Left renal cortex interstitium (tissue), 4 donors: ENCODE measurements around the gene QSOX2. TPM values are rescaled to one million over a fixed set of nuclear protein-coding genes. Genes with fewer than 3 reads are reported as not detected.

Source experiments
- DNase-seq, 4 donors: peaks; one replicate each; pipeline ENCODE4 v3.0.0-alpha.2; 2013; ENCODE audit warnings: low read depth in 4 of 4, low spot score in 2 of 4, missing footprints in 1 of 4
- polyA plus RNA-seq, 4 donors: library from polyadenylated mRNA; unstranded; fragments of 120-200 nt; gene quantifications; one replicate each; pipeline ENCODE4 v1.2.1, GENCODE V29; 2013; ENCODE audit not compliant: insufficient read length in 4 of 4

Gene QSOX2
- polyA plus RNA-seq, 4 donors = 15.9 to 22.0 (median 17.0) TPM

DNA sequence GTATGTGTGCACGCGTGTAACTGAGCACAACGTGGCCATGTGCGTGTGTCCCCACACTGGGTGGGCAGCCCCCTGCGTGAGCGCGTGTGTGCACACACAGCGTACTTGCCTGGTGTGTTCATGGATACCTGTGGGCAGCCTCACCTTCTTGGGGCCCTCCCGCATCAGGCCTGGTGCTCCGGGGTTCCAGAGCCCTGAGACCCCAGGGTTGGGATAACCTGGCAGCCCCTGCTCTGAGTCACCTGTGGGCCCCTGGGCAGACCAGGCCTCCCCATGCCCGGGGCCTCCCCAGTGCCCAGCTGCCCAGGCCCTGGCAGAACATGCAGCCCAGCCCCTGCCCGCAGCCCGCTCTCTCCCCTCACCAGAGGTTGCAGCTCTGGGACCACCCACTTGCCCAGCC, 65.9 kb downstream of the QSOX2 start:
- DNase-seq = no peak

DNA sequence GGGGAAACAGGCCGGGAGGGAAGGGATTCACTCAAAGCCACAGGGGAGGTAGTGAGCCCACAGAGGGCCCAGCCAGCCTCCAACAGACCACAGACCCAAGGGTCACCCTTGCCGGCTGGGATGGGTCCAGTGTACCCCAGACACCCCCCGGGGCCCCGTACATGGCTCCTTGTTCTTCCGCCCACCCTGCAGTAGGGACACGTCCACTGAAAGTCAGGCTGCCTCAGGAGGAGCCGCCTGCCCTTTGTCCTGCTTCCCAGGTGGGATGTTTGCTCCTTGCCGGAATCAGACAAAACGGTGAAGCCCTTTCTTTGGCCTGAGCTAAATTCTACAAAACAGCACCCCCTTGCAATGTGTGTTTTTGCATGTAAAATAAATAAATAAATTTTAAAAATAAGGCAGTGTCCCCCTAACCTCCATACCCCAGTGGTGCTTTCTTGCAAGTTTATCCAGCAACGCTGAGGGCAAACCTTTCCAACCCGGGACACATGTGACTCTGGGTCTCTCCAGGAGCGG, 66.5 kb downstream of the QSOX2 start:
- no peak for DNase-seq

DNA sequence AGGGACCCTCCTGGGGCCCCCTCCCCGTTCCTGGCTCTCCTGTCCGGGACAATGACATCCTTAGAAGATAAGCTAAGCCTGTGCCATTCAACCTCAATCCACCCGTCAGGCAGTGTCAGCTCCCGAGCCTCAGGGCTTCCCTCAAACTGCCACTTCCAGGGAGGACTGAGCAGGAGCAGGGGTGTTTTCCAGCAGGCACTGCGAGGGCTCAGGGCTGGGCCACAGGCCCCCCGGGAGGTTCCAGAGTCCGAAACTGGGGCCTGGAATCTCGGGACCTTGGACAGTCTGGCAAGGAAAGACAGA, 66.9 kb downstream of the QSOX2 start:
- no peak for DNase-seq

DNA sequence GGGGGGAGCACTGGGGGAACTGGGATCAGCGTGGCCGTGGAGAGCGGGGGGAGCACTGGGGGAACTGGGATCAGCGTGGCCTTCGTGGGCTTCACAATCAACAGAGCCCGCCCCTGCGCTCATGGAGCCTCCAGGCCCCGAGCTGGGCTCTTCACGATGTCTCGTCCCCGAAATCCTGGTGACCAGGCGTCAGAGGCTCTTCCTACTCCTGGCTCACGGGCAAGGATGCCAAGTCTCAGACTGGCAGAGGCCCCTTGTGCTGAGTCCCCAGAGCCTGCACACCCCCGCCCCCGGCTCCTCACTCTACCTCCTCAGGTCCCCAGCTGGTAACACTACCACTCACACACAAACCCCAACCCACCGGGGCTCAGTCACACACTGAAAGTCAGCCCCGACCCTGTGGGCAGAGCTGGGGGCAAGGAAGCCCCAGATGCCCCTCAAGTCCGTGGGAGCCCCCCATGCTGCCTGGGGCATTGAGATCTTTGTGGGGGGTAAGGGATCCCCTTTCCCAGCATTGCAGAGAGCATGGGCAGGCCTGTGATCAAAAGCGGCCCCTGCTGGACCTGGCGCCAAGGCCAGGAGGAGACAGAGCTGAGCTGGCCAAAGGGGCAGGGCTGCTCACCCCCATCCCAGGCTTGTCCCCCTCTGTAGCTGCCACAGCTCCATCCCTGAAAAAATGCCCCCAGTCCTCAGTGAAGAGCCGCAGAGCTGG, 67.4 kb downstream of the QSOX2 start:
- no peak for DNase-seq

DNA sequence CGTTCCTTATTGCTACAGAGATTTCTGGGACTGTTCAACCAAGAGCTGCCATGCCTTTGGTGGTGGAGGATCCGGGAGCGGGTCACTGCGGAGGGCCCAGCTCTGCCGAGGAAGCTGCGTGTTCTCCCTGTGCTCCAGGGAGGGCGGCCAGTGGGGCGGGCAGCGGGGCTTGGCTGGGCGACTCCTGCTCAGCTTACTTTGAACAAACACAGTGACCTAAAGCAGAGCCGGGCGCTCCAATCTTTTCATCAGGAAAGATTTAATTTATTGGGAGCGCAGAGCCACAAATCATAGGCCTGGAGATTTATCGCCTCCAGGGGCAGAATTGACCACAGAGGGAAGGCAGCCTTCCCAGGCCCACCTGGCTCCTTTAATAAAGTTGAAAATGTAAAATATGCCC, 68.4 kb downstream of the QSOX2 start:
- DNase-seq = no peak

DNA sequence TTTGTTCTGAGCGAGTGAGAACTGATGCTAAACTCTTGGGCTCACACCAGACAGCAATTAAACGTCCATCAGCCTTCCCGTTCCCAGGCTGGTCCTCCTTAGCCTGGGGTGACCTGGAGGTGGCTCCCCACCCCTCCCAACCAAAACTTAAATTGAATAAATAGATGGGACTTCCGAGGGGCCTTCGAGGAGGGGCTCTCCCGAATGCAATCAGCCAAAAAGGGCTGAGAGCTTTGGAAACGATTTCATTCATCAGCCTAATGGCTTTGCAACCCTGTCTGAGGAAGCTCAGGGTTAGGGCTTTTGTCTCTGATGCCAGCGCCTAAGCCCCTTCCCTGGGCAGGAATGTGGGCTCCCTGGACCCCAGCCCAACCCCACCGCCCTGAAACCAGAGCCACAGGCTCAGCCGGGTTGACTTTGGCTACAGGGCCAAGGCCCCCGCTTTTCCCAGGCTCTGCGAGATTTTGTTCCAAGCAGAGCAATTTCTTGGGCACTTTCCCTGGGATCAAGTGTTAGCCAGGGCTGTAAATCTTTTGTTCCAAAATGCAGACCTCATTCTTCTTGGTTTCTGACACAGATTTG, 69.9 kb downstream of the QSOX2 start:
- DNase-seq = peak in 2 of 4 donors; percentile 34 to 53

DNA sequence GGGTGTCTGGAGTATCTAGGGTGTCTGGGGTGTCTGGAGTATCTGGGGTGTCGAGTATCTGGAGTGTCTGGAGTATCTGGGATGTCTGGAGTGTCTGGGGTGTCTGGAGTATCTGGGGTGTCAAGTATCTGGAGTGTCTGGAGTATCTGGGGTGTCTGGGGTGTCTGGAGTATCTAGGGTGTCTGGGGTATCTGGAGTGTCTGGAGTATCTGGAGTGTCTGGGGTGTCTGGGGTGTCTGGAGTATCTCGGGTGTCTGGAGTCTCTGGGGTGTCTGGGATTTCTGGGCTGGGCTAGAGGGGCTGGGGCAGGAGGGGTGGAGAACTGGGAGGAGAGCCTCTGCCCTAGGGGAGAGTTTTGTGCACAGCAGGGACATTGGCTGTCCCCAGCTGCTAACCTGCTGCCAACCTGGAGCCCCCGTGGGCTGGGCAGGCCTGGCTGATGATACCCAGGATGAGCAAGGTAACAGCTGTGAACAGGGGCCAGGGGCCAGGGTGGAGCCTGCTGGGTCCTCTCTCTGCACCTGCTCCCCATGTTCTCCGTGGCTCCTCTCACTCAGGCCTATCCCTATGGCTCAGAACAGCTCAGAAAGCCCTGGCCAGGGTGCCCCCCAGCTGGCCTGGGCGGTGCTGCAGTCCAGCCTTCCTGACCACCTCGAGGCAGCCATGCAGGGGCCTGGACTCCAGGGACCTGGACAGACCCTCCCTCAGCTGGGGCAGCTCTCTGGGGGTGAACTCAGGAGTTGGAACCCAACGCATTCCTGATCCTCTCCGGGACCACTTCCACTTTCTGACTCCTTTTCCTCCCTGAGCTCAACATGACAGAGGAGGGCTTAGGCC, 70.6 kb downstream of the QSOX2 start:
- DNase-seq = no peak

DNA sequence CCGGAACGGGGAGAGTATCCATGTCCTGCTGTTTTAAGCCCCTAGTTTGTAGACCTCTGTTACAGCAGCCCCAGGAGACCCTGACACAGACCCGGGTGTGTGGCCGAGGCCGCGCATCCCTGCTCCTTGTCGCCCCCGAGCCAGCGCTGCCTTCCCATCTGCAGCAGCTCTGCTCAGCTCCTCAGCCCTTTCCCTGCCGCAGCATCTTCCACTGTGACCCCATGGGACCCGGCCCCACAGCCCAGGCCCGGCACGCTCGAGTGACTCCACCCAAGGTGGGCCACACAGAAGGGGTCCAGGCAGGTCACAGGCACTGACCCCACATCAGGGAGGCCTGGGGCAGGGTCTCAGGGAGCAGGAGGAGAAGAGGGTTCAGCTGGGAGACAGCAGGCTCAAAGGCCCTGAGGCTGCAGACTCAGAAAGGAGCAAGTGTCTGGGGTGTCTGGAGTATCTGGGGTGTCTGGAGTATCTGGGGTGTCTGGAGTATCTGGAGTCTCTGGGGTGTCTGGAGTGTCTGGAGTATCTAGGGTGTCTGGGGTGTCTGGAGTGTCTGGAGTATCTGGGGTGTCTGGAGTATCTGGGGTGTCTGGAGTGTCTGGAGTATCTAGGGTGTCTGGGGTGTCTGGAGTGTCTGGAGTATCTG, 71.8 kb downstream of the QSOX2 start:
- no peak for DNase-seq

DNA sequence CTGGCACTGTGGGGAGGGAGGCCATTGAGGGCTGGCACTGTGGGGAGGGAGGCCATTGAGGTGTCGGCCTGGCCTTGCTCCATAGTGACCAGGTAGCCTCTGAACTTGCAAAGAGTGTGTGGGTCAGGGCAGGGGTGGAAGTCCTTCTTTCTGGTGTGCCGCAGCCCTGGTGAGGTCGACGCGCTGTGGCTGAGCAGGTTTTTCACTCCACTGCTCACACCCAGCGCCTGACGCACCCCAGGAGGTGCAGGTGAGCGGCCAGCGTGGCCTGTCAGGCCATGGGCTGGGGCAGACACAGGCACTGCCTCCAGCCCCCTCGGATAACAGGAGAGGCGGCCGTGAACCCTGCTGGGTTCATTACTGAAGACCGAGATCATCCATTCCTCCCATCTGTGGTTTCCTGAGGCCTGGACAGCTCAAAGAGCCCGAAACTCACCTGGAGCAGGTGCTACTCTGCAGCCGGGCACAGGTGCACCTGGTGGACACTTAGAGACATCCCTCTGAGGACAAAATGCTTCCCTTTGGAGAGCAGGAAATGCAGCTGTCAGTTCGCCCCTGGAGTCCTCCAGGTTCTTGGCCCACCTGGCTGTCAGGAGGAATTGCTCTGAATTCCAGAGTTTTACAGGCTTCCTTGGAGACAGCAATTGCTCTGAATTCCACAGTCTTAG, 73.1 kb downstream of the QSOX2 start:
- no peak for DNase-seq

DNA sequence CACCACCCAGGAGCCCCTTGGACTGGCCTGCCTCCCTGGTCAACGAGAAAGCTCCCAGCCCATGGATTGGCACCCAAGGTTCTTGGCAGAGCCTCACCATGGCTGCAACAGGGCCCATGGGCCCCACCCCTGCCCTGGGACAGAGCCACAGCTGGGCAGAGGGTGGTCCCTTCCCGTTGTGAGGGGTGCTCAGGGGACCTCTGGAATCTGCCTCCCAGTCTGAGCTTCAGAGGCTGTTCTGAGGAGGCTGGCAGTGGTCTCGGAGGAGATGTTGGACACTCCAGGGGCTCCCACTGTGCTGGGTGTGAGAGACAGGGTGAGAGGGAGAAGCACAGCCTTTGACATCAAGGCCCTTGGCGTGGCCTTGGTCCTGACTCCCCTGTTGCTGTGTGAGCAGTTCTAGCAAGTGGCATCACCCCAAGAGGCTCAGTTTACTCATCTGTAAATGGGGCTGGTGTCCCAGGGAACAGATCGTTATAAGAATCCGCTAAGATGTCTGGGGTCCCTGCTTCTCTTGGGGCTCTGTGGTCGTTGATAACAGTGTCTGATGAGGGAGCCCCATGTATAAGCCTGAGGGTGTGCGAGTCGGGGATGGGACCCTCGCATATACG, 73.7 kb downstream of the QSOX2 start:
- DNase-seq = no peak

DNA sequence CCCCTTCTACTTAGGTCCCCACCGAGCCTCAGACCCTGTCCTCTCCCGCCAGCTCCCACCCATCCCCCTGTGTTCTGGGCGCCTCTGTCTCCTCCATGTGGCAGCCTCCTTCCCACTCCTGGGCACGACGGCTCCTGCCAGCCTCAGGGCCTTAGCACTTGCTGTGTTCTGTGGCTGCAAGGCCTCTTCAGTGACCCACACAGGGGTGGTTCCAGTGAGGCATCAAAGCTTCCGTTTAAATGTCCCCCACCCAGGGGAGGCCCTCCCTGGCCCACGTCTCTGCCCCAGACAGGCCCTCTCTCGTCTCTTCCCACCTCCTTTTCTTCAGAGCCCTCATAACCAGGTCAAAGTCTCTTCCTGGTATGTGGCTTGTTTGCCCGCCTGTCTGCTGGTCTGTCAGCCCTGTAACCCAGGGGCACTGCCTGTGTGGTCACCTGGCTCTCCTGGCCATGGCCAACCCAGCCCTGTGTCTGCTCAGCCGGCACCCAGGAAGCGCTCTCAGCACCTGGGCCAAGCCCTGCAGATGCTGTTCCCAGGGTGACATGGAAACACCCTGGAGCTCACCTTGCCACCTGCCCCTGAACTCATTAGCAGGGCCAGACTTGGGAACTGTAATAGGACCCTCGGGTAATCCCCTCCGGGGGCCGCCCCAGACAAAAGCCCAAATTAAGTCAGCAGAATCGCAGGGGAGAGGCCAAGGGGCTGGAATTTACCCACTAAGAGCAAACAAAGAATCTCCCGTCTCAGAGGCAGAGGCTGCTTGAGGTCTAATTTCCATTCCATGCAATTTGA, 74.4 kb downstream of the QSOX2 start:
- DNase-seq = no peak

DNA sequence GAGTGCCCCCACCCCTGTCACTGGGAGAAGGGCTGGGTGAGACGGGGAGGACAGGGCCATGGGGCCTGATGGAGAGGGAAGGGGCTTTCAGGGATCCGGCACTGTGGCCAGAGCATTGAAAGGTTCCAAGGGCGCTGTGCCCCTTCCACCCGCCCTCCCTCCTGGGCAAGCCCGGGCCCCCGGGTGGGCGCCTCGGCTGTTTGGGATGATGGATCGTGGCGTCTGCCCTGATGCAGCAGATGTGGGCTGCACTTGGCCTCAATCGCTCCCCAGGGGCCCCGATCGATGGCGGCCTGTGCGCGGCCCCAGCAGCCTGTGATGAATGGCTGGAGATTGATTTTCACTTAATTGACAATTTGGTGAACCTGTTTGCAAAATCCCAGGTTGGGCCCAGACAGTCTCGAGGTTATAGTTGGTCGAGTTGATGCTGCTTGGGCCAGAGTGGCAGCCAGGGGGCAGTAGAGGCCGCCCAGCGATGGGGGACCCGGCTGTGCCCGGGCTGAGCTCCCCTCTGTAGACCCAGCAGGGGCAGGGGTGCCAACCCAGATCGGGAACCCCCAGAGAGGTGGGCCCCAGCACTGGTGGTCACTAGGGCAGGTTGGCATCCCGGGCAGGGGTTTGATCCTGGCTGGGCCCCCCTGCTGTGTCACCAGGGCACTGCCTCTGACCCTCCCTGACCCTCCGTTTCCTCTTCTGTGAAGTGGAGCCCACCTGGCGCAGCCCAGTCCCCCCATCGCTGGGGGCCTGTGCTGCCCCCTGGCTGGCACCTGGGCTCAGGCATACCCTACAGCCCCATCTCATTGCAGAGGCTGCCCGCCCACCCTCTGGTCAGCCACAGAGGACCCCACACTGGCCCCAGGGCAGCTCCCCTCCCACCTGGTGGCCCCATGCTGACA, 75.4 kb downstream of the QSOX2 start:
- no peak for DNase-seq

DNA sequence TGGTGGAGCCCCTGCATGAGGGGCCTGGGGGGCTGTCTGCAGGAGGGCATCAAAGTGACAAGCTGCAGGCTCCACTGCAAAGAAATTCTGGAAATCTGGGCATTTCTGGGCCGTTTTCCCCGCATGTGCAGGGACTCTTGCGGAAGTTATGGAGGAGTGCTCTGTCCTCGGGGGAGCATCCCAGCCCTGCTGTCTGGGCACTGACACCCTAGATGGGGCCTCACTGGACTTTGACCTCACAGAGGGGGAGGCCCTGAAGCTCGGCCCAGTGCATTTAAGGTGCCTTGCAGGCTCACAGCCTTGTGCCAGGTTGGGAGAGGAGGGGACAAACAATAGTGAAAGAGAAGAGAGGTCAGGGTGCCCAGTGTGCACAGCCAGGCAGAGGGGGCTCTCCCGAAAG, 76.1 kb downstream of the QSOX2 start:
- no peak for DNase-seq

DNA sequence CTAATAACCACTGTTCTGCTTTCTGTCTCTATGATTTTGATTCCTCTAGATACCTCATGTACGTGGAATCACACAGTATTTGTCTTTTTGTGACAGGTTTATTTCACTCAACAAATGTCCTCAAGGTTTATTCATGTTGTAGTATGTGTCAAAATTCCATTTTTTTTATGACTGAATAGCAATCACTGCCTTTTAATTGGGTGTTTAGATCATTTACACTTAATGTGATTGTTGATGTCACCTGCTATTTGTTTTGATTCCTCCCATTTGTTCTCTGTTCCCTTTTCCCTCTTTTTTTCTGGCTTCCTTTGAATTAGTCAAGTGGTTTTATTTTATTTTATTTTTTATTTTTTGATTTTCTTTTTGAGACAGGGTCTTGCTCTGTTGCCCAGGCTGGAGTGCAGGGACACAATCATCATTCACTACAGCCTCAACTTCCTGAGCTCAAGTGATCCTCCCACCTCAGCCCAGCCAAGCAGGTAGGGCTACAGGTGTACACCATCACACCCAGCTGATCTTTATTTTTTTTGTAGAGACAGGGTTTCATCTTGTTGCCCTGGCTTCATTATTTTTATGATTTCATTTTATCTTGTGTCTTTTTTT, 82.3 kb downstream of the QSOX2 start:
- no peak for DNase-seq

DNA sequence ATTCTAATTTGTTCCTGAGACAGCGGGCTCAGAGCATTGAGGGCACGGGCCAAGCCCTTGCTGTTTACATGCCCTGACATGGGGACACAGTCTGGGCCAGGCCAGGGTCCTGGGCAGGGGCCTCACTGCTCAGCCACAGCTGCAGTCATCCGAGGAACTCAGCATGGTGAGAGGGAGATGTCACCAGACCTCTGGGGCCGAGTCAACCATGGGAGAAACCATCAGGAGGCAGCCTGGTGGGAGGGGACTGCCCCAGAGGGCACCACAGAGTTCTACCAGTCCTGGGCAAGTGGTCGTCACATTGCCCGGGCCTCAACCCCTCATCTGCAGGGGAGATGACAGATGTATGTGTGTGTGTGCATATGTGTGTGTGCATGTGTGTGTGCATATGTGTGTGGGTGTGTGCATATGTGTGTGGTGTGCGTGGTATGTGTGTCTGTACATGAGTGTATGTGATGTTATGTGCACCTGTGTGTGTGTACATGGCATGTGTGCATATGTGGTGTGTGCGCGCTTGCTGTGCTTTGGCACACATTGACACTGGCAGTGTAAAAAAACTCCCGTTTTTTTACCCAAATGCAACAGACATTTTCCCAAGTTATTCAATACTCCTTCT, 84.5 kb downstream of the QSOX2 start:
- no peak for DNase-seq

DNA sequence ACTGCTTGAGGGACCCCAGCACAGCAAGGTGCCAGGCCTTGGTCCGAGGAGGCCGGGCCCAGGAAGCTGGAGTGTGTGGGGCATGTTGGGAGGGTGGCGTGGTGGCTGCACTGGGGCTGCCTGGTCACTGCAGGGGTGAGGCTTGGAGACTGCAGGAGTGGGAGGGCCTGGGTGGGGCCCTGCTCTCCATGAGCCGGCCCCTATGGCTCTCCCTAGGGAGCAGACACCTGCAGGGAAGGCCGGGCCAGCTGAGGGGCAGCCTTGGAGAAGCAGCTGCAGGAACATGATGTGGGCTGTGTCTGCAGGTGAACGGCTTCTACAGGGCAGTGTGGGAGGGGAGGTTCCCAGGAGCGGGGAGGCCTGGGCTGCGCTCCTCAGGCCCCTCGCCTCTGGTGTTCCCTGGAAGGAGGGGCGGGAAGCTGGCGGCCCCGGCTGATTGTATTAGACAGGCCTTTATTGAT, 85.2 kb downstream of the QSOX2 start:
- DNase-seq = no peak

DNA sequence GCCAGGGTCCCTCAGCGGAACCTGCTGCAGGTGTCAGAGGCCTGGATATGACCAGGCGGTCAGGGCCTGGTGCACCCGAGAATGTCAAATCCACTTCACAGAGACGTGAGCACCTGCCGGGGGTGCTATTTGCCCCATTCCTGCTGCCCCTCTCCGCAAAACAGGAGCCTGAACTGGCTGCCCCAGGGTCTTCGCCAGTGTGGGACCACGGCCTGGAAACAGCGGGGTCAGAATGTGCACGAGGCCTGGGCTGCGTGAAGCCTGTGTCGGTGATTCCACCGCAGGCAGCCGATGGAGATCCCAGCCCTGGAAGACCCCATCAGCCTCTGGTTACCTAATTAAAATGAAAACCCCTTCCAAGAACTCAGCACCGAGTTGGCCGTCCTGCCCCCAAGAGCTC, 85.8 kb downstream of the QSOX2 start:
- no peak for DNase-seq
